SIG-M5 treated with dmso at 0.1 percent for 504 hours (cell line): Measurements from ENCODE around the gene WBP1L.

ENCODE experiments used
- DNase-seq: peaks from one replicate; lab custom pipeline; 2025; ENCODE audit not compliant: unreplicated experiment; lab: John Stamatoyannopoulos, UW

Gene WBP1L

DNA sequence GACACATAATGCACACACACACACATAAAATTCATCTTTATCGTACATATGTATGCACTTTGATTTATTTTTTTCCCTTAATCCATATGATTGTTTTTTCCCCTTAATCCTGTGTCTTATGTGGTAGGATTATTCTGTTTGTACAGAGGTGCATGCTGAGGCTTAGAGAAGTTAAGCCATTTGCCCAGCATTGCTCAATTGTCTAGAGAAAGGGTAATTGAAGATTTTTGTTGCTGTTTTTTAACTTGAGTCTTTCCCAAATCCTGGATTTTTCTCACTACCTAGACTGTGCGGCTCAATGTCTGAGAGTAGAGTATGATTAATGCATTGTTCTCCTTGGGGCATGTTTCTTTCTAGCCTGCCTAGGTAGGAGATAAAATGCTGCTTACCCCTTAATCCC lies 35.0 kb downstream of the WBP1L start:
- DNase-seq, result no peak

DNA sequence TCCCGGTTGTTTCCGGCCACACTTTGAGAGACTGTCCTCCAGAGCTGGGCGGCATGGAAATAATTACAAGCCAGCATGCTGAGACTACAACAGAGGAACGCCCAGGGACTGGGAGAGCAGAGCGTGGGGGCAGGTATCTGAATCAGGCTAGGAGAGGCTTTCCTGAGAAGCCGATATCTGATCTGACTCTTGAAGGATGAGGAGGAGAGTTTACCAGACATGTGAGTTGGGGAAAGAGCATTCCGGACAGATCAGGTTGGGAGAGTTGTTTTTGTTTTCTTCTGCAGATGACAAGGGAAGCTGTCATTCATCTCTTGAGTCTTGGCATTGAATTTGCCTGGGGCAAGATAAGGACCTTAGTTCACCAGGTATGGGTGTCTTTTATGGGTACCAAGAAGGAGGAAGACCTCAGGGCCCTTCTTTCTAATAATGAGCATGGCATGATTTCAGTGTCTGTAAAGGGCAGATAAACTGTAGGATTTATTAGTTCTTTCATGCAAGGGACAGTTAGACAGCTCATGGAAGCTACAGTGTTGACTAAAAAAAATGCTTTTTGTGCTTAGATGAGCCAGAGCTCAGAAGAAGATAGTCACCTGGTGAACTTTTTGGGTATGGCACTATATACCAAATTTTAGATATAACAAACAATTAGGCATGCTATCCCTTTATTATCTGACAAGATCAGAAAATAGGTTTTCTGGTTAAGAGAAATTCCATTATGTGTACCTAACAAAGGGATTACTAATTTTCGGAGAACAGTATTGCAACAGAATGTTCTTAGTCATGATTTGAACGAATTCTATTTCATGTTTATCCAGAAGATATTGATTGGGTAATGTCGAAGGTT lies 36.2 kb downstream of the WBP1L start:
- no peak for DNase-seq

DNA sequence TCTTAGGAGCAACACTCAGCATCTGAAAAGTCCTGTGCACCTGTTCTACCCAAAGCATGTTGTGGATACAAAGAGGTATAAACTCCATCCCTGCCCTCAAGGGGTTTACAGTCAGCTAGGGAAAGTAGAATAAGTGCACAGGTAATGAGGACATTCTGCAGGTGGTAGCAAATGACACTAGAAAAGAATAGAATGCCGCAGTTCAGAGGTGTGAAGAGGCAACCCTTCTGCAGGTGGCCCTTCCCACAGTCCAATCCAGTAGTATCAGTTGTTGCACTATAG lies 36.7 kb downstream of the WBP1L start:
- no peak for DNase-seq

DNA sequence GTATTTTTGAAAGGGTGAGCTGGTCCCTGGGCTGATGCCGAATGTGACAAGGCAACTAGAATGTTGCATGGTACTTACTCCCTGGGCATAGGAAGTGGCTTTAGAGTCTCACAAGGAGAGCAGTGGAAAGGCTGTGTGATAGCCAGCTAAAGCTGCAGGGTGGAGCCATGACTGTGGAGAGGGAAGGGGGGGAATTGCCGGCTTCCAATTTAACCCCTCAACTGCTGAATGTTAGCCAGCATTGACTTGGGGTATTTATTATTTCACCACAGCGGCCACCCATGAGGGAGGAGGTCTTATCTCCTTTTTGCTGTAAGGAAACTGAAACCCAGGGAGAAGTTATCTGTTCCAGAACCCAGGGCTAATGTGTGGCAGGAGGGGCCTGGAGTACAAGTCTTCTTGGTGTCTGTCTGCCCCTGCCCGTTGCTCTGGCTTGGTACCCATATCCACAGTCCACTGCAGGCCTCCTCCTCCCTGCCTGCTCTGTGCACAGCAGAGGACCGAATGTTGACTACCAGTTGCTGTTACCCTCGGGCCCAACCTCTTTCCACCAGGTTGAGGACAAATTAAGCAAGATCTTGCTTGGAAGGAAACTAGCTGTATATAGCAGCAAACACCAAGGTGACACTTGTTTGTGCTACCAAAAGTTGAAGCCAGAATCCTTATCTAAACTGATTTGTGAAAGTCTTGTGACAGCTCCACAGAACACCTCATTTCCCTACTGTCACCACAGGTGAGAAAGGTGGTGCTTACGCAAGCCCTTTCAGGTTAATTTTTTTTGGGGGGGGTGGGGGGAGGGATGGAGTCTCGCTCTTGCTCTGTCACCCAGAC lies 37.6 kb downstream of the WBP1L start:
- no peak for DNase-seq

DNA sequence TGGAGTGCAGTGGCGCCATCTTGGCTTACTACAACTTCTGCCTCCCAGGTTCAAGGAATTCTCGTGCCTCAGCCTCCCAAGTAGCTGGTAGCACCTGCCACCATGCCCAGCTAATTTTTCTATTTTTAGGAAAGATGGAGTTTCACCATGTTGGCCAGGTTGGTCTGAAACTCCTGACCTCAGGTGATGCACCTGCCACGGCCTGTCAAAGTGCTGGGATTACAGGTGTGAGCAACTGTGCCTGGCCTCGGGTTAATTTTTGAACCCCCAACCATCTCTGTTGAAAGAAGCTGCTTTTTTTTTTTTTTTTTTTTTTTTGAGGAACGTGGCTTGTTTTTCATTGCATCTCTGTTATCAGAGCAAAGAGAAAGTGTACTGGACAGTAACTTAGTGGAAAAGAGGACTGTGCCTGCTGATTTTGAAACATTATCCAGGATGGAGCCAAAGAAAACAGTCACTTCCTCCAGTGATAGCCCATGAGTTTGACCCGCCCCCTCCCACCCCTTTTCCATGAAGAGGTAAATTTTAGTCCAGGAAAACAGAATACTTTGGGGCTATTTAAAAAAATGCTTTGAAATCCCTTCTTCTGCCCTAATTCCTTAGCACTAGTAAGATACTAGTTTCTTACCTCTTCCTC lies 38.3 kb downstream of the WBP1L start:
- DNase-seq, result no peak

DNA sequence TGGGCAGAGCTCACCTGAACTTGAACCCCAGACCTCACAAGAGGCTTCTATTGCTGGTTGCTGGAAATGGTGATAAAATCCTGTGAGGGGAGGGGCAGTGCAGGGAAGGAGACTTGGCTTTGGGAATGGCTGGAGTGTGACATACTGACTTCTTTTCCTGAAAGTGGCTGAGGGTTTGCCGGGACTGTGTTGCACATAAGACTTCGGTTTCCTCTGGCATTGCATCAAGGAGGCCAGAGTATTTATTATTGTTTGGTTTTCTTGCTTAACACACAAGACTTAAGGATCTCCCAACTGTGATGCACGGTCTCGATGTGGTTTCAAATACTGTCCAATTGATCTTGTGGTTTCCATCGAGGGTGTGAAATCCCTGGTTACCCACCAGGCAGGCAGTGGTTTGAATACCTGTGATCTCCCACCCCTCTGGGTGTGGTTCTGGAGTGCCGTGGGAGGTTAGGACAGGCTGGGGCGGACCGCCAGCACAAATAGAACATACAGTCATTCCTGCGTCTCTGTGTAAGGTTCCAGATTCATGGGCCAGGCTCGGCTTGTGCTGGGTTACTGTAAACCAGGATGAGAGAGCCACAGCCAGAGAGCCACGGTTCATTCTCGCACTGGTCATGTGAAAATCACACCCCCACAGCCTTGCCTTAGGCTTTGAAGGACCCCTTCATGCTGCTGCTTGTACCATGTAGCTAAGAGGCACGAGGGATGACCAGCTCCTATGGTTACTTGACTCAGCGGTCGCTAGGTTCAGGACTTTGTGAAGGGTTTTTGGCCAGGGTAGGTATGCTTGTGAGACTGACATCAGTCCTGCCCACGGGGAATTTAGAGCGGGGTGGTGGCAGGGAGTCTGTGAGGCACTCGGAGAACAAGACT lies 39.2 kb downstream of the WBP1L start:
- DNase-seq, result no peak

DNA sequence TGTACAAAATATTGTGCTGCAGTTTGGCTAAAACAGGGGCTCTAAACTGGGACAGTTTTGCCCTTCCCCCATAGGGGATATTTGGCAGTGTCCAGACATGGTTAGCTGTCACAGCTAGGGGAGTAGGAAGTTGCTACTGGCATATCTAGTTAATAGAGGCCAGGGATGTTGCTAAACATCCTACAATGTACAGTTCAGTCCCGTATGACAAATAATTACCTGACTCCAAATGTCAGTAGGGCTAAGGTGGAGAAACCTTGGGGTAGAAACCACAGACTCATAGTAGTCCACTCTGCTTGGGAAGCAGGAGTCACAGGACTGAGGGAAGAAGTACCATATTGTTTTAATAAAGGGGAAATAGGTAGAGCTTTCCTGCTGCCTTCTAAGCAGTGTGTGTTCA lies 39.8 kb downstream of the WBP1L start:
- no peak for DNase-seq

DNA sequence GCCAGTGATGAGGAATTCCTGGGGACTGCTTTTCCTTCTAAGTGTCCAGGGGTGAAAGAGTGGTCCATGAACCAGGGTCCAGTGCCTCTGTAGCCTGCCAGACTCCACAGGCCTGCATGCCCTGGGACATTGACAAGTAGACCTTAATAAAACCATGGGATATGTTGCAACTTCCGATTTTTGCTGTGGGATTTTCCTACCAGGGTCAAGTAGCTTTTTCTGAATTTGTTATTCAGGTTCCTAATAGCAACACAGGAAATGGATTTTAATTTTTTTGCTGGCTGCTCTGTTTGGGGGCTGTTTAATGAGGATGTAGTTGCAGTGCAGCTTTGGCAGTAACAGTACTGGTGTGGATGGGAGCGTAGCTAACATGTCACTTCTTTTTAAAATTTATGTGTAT lies 42.1 kb downstream of the WBP1L start:
- DNase-seq, result no peak

DNA sequence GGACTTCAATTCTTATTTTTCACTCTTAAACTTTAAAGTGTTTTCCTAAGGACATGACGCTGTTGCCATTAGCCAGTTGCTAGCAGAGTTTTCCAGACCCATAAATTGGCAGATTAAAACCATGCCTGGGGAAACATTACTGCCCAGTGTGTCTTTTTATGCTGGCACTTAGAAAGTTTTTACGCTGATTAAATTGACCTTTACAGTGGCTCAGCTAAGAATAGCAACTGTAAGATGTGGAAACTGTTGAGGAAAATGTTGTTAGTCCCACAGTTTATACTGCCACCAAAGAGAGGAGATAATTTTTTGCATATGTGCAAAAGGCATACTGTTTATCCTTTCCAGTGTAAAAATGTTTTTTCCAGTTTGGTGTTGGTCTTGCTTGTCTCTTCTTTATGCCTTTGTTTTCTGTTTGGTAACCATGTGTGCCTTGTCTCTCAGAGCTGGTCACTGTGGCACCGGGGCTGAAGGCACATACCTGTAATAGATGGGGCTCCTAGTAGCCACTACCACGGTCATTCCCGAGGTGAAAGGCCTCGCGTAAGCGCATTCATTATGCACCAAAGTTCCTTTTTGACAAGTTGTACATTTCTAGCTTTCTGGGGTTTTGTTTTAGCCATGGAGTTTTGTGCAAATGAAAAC lies 48.1 kb downstream of the WBP1L start:
- DNase-seq, result no peak

DNA sequence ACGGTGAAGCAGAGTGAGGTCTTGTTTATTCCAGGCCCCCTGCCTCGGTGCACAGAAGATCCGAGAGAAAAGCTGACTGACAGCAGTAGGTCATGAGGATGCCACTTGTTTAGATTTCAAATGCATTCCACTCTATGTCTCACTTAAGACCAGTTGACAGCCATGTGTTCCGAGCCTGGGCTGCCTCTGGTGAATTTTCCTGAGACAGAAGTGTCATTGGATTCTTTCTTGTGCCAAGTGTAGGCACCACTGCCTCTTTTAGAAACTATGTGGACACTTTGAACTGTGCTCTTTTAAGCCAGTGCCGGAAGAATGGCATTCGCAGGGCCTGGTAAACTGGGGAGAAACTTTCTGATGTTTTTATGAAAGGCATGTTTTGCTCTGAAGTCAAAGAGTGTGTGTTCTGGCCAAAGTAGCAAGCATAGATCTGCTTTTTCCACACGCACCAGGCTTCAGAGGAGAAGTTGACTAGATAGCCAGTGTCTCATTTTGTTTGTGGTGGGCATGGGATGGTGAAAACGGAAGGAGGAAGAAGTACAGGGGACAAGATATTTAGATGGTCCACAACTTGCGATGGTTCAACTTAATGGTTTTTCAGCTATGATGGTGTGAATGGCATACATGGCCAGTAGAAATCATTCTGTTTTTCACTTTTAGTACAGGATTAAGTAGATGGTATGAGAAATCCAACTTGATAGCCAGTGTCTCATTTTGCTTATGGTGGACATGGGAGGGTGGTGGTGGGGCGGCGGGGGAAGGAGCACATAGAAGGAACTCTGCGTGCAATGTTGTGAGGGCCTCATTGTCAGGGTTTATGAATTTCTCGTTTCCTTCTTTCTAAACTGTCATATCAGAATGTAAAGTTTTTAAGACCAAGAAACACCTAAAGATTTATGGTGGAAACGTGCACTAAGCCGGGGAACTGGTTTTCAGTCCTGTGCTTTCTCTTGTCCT lies 52.0 kb downstream of the WBP1L start:
- no peak for DNase-seq

DNA sequence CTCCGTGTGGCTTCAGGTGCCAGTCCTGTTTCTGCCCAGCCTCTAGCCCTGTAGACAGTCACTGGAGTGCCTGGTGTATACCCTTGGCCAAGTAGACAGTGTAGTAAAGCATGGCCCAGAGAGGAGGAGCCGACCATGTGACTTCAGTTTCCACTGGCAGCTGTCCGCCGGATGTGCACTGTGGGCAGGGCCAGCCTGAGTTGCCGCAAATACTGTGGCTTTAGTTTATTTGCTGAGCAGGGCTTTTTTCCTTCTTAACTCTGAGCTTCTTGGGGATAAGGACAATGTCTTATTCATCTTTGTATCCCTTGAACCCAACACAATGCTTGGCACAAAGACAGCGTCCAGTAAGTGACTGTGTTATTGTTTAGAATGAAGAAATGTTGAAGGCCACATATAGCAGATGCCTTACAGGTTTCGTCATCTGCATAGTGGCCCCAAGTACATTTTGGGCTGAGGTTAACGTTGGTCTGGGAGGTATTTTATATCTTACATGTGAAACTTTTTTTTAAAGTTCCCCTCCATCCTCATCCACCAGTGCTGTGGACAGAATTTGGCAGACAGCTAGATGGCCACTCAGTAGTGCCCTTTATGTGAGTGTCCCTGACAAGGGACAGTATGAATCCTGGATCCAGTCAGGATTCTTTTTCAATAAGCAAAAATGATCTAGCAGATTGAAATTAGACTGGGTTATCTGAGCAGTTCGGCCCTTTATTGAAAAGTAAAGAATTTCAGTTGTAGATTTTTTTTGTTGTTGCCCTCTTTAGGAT lies 52.8 kb downstream of the WBP1L start:
- DNase-seq, result no peak

DNA sequence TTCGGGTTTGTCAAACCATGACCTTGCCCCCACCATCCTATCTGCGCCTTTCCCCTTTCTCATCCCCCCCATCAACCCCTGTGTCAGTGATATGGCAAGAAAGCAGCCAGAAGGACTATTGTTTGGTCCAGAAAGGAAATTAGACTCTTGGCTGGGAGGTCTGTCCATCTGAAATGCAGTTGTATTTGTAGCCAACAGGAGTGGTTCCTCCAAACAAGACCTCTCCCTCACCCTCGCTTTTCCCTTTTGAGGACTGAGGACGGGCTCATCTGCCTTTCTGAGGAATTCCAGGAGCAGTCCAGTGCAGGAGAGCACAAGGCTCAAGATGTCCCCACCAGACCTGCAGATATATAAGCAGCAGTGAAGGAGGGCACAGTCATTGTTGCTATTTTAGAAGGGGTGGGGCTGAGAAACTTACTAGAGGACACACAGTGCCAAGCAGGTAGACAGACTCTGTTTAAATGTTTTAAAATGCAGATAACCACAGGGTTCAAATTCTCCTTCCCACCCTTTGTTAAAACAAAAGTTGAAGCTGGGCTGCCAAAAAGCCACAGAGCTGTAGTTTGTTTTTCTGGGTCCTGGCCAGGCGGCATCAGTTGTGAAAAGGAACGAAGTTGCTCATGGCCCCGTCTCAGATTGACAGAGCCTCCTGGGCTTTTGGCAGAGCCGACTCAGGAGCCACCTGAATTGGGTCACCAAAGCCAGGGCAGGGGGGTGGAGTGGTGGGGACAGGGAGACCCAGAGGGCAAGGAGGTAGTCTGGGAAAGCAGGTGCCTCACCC lies 56.1 kb downstream of the WBP1L start:
- DNase-seq, result no peak

DNA sequence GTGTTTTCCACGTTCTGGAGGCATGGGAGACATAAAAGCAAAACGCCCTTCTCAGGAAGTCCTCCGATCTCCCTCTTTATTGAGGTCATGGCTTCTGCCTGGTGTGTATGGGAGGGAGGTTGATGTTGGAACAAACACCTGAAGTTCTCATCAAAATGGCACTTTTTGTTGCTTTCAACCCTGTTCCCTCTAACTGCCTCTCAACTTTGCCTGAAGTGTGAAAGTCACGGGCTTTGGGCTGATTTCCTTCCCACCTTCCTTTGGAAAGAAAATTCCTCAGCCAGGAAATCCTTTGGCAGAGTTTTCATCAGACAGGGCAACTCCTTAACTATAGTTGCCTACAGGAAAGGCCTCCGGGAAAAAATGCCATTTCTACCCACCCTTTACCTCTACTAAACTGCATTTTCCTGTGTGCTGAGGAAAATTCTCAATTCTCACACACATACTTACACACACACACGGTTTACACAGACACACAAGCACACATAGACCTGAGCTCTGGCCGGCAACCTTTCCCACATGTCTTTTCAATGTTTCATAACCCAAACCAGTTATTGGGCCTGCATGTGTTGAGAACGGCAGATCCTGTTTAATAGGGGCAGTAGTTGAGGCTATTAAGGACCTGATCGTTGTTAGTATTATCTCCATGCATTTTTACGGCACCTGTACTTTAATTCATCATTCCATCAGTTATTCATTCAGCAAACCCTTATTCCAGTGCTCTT lies 57.0 kb downstream of the WBP1L start:
- no peak for DNase-seq

DNA sequence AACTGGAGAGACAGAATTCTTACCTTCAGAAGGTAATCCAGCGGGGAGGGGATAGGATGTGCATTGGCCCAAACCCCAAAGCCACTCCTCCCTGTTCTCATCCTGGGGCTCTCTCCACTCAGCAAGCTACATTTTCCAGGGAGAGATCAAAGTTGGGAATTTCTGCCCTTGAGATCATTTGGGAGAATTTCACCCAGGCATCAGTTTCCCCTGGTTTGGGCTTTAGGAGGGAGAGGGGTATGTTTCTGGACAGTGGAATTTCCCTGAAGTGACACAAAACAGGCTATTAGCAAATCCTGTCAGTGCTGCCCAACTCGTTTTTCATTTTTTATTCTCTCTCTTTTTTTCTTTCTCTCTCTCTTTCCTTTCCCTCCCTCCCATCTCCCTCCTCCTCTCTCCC lies 57.7 kb downstream of the WBP1L start:
- DNase-seq, result no peak

DNA sequence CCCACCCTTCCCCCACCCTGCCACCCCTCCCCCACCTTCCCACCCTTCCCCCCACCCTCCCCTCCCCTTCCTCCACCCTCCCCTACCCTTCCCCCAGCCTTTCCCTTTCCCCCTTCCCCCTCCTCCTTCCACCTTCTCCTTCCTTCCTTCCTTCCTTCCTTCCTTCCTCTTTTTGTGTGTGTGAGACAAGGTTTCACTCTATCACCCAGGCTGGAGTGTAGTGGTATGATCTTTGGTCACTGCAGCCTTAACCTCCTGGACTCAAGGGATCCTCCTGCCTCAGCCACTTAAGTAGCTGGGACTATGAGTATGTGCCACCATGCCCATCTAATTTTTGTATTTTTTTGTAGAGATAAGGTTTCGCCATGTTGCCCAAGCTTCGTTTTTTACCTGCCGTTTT lies 58.2 kb downstream of the WBP1L start:
- DNase-seq, result no peak

DNA sequence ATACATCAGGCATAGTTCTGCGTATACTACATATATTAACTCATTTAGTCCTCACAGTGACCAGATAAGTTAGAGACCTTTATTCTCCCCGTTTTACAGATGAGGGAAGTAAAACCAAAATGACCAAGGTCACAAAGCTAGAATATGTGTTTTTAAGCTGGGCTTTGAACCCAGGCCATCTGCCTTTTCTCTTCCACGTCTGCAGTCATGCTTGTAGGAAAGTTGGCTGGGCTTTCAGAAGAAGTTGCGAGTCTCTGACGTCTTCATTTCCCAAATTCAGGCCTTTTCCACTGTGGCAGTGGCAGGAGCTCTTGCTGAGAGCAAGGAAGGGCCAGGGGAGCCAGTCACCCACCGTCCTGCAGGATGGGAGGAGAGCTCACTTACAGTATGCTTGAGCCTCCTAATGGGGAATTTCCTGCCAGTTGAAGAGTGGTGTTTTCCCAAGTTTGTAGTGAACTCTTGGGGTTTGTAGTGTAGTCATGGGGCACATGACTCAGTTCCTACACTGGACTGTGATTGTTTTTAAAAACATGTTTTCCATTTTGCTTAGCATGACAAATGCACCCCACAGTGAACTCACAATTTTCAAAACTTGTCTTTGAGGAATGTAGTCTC lies 59.3 kb downstream of the WBP1L start:
- no peak for DNase-seq
